CD4-positive, alpha-beta T cell treated with Interleukin-10 for 1 hour (primary cell): ENCODE measurements around the gene BOLA1.
"Not testable (repeated sequence)": the region's sequence is repeated elsewhere in the genome, so short reads cannot be mapped to it uniquely, and the experiment has no call there.

ENCODE experiments used
- DNase-seq: peaks from one replicate; pipeline ENCODE4 v3.0.0-alpha.2; 2020

Gene BOLA1, protein sequence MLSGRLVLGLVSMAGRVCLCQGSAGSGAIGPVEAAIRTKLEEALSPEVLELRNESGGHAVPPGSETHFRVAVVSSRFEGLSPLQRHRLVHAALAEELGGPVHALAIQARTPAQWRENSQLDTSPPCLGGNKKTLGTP

DNA sequence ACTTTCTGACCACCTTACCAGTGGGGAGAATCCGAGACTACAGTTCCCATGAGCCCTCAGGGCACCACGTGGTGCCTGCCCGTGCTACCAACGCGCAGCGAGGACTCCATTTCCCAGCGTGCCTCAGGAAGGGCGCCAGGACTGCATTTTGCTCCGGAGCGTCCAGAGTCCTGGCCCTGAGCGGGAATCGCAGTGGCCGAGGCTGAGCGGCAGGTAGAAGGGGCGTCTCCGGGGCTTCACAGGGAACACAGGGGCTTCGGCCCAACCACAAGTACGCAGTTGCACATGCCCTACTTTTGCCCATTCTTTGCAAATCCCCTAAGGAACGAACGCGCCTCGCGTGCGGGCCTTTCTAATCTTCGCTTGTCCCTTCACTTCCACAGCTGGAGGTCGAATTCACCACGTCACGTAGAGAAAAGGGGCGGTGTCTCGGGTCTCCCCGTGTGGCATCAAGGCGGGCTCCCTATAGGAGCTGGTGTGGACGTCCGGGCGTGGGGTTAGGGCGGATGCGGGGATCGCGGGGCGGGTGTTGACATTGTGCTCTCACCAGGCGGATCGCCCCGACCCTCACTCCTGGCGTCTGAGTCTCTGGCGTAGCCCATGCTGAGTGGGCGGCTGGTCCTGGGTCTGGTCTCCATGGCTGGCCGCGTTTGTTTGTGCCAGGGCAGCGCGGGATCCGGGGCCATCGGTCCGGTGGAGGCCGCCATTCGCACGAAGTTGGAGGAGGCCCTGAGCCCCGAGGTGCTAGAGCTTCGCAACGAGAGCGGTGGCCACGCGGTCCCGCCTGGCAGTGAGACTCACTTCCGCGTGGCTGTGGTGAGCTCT, at the start of gene BOLA1:
Gene BOLA1 (plus strand): TSS at position 109 of the 825 bp plus-strand sequence. CDS start 492 bp downstream, at position 601.
- peak; percentile 84 for DNase-seq

DNA sequence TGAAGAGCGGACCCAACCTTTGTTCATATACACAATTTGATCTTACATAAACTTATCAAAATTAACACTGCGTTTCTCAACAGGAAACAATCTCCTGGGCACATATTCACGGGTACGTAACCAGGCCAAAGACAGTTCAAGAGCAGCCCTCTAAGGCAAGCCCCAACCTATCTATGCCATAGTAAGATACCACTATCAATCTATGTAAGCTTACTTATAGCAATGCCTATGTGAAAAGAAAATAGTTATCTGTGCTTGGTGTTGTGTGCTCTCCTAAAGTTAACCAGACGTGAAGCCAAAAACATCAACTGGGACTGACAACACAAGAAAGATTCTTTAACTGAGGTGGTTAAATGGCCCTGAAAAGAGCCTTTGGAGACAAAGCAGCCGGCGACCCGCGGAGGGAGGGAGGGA, 49.4 kb upstream of the BOLA1 start:
- DNase-seq, result peak; percentile 19

DNA sequence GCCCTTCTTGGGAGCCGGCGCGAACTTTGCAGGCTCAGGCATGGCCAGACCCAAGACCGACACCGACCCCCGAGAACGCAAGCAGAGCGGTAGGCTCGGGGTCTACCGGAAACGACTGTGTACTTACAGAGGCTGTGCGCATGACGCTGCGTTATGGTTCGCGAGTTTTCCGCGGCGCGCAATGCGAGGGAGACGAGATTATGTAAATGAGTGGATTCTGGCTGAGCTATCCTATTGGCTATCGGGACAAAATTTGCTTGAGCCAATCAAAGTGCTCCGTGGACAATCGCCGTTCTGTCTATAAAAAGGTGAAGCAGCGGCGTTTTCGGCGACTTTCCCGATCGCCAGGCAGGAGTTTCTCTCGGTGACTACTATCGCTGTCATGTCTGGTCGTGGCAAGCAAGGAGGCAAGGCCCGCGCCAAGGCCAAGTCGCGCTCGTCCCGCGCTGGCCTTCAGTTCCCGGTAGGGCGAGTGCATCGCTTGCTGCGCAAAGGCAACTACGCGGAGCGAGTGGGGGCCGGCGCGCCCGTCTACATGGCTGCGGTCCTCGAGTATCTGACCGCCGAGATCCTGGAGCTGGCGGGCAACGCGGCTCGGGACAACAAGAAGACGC, 48.5 kb upstream of the BOLA1 start:
- not testable (repeated sequence) for DNase-seq

DNA sequence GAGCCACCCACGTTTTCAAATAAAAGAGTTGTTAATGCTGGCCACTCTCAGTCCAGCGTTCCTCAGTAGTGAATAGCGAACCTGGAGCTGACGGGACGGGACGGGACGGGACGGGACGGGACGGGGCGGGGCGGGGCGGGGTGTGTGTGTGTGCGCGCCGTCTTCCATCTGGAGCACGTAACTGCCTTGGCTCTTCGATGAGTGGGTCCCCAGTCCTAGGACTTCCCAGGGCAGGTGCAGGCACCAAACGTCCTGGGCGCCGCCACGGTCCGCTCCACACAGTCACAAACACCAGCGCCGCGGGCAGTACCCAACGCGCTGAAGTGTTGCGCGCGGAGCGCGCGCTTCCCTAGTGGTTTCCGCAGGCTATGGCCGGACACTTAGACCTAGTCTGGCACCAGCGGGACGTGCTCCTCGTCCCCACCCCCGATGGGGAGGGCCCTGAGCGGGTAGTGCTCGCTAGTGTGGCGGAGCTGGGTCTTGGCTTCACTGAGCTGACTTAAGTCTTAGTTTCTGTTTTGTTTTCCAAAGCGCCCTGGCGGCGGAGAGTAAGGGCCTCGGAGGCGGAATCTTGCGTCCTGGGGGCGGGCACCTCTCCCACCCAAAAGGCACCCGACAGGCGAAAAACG, 47.7 kb upstream of the BOLA1 start:
- not testable (repeated sequence) for DNase-seq

DNA sequence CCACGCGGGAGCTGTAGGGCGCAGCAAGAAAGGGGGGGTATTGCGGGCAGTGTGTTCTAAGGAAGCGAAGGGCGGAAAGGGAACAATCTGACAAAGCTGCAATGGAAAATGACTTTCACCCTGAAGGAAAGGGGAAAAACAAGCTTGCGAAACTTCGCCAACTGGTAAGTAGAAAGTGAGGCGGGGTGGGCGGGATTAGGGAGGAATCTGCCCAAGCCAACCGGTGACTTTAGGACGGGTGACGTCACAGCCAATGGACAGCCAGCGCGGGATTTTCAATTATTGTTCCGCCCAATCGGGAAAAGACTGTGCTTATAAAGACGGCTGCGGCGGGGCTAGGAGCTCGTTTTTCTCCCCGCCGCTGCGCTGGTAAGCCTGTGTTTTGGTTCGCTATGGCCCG, 47.1 kb upstream of the BOLA1 start:
- DNase-seq, result not testable (repeated sequence)

DNA sequence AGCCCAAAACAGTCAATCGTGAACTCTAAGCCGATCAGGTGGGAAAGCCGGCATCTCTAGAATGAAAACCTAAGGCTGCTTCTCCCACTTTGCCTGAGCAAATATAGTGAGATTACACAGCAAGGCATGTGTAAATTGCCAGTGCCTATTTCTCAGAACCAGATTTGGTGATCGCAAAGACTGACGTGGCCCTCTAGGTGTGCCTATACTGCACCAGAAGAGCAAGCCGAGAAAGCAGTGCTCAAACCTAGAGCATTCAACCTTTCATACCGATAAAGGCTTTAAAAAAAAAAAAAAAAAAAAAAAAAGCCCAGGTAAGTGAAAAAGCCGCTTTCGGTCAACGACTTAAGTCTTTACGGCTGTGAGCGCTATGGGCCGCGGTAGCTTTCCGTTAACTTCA, 39.1 kb upstream of the BOLA1 start:
- not testable (repeated sequence) for DNase-seq

DNA sequence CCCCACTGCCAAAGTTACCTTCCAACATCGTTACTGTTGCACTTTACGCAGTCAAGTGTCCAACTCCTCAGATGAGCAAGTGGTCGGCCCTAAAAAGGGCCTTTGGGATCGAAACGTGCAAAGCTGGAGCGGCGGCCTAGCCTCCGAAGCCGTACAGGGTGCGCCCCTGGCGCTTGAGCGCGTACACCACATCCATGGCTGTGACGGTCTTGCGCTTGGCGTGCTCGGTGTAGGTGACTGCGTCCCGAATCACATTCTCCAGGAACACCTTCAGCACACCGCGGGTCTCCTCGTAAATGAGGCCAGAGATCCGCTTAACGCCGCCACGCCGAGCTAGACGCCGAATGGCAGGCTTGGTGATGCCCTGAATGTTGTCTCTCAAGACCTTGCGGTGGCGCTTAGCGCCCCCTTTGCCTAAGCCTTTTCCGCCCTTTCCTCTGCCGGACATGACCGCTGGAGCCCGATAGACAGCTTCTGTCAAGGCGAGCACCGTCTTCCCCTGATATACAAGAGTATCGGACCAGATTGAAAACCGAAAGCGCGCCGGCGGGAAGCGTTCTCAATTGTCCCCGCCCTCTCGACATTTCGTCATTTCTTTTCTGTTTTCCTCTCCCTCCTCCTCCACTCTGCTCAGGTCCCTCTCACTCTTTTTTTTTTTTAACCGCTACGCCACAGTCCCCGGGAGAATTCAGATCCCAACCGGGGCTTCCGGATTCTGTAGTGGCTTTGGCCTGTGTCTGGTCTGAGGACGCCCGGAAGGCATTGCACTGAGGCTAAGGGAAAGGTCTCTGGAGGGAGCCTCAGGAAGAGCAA, 38.5 kb upstream of the BOLA1 start:
- DNase-seq, result not testable (repeated sequence)

DNA sequence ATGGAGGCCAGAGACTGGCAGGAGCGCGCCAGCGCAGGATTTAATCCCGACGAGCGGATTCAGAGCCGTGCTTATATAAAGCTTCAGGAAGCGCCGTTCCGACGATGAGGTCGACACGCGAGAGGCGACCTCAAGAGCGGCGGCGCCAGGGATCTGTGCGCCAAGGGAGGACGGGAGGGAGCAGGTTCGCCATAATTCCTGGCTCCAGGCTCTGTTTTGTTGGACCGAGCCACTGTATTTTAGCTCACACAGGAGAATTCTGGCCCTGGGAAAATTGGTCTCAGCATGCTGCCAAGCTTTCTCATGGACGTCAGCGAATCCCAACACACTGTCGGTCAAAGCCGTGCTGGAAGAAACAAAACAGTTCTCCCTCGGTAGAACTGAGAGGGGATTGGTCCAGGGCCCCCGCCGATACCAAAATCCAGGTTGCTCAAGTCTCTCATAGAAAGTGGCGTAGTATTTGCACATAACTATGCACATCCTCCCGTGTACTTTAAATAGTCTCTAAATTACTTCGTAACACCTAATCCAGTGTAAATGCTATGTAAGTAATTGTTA, 37.8 kb upstream of the BOLA1 start:
- DNase-seq, result not testable (repeated sequence)

DNA sequence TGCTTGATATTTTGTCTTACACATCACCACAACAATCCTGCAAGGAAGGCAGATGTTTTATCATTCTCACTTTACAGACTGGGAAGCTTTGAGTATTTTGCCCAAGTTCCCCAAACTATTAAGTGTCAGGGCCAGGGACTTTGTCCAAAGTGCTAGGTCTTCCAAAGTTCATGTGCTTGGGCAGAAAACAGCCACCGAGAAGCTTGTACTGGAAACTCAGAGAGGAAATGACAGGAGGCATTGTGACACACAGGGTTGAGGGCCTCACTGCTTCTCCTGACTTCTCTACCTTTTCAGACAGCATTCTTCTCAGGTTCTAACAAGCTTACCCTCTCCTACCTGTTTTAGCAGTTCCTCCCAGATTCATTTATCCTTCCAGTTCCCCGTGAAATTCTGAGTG, 32.5 kb upstream of the BOLA1 start:
- DNase-seq, result not testable (repeated sequence)

DNA sequence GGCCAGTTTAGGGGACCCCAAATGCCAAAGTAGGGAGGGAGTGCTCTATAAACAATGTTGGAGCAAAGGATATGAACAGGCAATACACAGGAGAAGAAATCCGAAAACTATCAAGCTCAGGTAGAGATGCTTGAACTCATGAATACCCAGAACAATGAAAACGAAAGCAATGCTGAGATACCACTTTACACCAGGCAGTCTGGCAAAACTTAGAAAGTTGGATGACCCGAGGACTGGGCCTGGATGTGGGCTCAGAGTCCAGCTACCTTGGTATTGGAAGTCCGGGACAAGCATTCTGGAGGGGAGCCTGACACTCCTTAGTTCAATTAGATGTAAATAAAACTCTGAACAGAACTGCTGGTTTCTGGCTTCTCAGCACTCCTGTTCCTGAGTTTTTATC, 26.3 kb upstream of the BOLA1 start:
- not testable (repeated sequence) for DNase-seq

DNA sequence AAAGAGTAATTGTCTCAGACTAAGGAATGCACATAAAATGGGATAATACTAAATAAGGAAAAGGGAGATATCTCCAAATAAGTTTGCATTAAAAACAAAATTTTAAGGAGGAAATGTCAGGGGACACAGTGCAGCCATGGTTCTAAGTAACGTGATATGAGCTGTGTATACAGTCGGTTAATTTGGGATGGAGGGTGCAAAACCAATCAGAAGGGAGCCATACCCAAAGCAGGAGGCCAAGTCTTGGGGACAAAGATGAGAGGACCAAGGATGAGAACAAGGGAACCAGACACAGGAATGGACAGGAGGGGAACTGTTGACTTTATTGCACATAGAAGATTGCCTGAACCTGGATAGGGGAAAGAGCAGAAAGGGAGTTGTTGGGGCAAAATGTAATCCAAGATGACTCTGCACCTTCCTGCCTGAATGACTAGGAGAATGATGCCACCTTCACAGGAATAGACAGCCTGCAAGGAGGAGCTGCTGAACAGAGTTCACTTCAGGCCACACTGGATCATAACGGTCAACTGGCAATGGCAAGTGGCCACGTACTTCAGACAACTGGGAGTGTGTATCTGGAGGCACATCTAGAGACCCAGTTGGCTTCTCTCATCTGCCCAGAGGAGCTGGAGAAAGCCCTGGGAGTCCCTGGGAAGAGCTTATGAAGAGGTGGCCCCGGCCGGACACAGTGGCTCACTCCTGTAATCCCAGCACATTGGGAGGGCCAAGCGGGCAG, 22.0 kb upstream of the BOLA1 start:
- DNase-seq, result no peak

DNA sequence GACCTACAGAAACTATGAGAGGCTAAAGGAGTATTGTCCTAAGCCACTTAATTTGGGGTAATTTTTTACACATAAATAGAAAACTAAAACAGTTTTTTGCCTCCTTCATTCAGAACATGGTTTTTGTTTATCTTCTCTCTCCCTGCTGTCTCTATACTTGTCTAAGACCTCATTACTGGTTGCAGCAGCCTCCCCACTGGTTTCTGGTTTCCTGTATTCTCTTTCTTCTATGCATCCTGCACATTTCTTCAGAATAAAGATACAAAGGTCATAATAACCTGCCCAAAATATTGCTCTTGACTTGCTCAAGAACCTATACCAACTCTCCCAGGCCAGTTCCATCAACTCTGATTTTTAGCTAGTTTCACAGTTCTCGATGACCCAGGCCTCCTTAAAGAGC, 19.8 kb upstream of the BOLA1 start:
- no peak for DNase-seq

DNA sequence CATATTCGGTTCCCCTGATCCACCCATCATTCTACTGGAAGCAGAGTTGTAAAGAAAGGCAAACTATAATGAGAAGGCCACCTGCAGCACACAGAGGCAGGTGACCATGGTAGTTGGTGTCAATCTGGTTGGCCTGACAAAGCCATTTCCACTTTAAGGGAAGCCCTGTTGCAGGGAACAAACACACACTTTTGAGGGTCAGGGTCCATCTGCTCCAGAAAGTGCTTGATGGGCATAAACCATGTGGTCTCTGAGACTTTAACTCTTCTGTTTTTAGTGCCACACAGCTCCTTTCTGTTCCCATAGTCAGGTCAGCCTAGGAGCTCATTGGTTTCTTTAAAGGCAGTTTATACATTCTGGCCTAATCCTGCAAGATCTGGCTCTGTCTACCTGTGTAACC, 17.5 kb upstream of the BOLA1 start:
- DNase-seq, result no peak

DNA sequence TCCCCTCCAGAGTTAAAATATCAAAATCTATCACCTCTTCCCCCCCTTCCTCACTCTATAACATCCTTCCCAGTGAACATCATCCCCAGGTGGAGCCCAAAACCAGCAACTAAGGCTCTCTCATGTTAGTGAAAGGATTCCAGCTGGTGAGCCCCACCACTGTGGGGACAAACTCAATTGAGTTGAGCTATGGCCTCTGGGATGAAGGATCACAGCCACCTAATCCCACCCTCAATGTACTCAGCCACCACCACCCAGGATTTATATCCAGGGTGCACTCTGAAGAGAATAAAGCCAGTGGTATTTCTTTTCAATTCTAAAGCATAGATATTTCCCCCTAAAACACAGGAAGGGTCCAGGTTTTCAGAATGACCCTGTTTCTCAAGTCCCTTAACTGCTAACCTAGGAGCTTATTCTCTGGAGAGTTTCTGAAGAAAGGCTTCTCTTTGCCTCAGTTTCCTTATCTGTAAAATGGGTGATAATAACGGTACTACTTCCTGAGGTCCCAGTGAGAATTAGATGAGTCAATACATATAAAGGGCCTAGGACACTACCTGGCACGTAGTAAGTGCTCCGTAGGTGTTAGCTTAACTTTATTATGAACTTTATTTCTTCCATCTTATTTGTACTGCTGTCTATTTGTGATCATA, 15.6 kb upstream of the BOLA1 start:
- DNase-seq, result no peak

DNA sequence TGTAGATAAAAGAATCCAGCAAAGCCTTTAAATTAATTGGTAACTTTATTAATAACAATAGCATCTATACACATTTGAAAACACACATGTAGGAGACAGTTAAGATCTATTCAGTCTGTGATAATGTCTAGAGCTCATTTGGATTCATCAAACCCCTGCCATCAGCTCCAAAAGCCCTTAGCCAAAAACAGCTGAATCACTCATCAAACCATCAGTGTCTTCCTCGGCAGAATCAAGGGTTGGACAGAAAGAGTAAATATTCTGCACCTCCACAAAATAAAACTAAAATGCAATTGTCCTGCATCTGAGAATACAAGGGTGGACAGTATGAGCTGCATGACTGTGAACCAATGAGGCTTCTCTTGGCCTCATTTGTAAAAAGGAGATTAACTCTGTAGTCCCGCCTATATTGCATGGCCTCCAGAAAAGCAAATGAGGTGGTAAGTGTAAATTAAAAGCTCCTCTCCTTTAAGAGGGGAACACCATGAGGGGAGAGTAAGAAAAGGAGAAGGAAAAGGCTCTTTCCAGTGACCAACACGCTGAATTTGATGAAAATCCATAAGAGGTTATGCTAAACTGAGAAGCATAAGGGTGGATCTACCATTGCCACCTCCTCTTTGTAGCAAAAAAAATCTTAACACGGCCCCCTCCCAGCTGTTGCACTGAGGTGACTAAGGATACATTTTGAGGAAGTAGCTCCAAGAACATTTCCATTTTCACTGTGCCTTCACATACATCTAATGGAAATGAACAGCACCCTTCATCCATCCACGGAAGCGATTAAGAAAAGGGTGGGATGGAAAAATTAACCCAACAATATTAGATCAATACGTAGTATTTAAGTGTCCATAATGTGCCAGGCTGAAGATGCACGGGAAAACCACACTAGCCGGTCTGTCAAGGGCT, 14.7 kb upstream of the BOLA1 start:
- peak; percentile 24 for DNase-seq

DNA sequence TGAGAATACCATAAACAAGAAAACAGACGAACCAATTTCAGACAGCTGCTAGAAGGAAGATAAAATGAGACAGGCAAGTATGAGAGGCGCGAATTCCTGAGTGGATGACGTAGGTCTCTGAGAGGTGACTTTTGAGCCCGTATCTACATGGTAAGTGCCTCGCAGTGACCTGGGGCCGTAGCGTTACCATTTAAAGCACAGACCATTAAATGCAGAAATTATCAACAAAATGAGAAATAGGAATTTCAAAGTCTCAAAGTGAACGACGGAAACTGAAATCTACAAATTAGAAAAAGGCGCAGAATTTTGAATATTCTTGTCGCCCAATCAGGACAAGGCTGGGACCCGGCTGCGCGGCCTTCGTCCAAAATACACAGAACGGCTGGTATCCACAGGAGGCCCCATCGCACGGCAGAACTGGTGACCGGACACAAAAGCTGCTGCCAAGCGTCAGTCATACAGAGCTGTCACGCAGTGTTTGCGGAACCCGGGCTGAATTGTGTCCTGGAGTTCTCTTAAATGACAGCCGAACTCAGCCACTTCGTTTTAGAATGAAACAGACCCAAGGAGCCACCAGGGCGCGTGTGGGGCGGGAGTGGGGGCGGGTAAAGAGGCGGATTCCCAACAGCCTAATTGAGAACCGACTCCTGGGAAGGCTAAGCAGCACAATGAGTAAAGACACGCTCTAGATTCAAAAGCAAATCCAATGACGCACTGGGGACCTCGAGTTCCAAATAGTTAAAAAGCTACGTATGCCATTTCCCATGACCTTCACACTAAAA, 13.8 kb upstream of the BOLA1 start:
- DNase-seq, result peak; percentile 63

DNA sequence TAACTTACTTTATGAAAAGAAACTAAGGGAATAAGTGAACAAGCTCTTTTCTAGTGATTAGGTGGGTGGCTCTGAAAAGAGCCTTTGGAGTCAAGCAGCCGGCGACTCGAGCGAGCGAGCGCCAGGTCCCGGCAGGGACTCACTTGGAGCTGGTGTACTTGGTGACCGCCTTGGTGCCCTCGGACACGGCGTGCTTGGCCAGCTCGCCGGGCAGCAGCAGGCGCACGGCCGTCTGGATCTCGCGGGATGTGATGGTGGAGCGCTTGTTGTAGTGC, 13.3 kb upstream of the BOLA1 start:
- DNase-seq, result not testable (repeated sequence)

DNA sequence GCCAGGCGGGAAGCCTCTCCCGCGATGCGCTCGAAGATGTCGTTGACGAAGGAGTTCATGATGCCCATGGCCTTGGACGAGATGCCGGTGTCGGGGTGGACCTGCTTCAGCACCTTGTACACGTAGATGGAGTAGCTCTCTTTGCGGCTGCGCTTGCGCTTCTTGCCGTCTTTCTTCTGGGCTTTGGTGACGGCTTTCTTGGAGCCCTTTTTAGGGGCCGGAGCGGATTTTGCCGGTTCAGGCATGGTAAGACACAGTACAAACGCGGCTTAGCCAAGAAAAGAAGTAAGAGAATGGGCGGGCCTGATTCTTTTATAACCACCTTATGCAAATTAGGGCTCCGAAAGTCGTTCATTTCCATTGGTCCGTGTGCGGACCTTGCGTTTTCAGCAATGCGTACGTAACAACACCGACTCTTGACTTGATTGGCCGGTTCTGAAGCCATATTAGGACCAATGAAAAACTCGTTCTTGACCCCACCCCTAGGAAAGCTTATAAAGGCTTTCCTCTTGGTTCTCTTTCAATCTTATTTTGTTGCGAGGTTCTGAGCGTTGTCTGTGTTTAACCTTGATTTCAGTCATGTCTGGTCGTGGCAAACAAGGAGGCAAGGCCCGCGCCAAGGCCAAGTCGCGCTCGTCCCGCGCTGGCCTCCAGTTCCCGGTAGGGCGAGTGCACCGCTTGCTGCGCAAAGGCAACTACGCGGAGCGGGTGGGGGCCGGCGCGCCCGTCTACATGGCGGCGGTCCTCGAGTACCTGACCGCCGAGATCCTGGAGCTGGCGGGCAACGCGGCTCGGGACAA, 12.8 kb upstream of the BOLA1 start:
- peak; percentile 97 for DNase-seq

DNA sequence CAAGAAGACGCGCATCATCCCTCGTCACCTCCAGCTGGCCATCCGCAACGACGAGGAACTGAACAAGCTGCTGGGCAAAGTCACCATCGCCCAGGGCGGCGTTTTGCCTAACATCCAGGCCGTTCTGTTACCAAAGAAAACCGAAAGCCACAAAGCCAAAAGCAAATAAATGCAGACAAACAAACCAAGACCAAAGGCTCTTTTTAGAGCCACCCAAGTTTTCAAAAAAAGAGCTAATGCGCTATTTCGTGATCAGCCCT, 12.2 kb upstream of the BOLA1 start:
- DNase-seq, result peak; percentile 69
